Activated naive CD8-positive, alpha-beta T cell treated with anti-CD3 and anti-CD28 coated beads, Interleukin-2, amount 50 U/mL, for 24 hours (primary cell): ENCODE results near the gene UNK.
A peak's percentile ranks its signal among the peaks of the same experiment; 100 is the strongest.
"Not testable (repeated sequence)": the region's sequence is repeated elsewhere in the genome, so short reads cannot be mapped to it uniquely, and the experiment has no call there.

Source experiments
- ATAC-seq: fragments of 150-1000 bp; cut with Tn5 transposase; one replicate; pipeline ENCODE4 v1.10.0; 2021
- DNase-seq: peaks from one replicate; pipeline ENCODE4 v3.0.0; 2021
- H3K27ac Mint-ChIP-seq: one replicate; pipeline ENCODE4 v1.8.0; 2021; ENCODE audit warnings: mild to moderate bottlenecking, mixed read lengths
- H3K27me3 Mint-ChIP-seq: one replicate; pipeline ENCODE4 v1.8.0; 2021; ENCODE audit warnings: mixed read lengths
- H3K36me3 Mint-ChIP-seq: one replicate; pipeline ENCODE4 v1.8.0; 2021; ENCODE audit warnings: low read depth, mixed read lengths
- H3K4me1 Mint-ChIP-seq: one replicate; pipeline ENCODE4 v1.8.0; 2021; ENCODE audit warnings: mixed read lengths
- H3K4me3 Mint-ChIP-seq: one replicate; pipeline ENCODE4 v1.8.0; 2021; ENCODE audit warnings: mild to moderate bottlenecking, moderate library complexity, mixed read lengths
- H3K9me3 Mint-ChIP-seq: one replicate; pipeline ENCODE4 v1.8.0; 2021; ENCODE audit warnings: mixed read lengths

The UNK gene

DNA sequence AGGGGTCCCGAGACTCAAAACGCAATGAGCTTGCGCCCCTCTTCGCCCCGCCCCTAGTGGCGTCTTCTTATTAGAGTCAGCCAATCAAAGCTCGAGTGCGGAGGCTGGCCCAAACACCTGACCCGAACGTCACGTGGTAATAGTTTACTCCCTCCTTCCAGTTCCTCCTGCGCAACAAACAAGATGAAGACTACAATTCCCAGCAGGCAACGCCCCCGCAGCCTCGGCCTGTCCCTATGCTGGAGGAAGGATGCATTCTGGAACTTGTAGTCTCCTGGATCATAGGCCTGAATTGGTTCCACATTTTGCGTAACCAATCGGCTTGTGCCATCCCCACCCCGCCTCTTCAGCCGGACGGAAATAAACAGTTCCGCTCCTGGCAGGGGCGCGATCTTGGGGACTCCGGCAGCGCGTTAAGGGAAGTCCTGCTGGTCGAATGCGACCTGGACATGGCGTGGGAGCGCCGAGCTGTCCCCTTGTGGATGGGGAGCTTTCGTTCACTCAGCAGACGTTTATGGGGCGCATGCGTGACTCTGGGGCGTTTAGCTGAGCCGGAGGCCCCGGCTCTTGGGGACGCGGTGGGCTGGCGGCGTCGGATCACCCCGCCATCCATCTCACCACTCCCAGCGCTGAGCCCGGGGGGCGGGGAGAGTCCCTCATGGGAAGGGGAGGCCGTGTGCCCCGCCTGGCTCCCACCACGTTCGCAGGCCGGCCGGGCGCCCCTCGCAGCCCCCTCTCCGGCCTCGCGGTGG lies 70.9 kb downstream of the UNK start, which contains the start of gene WBP2:
Gene WBP2, minus strand, starts transcription at position 26 of the 752 bp plus-strand sequence. CDS start 38 bp downstream, outside the sequence.
- H3K27me3 Mint-ChIP-seq: no peaks in the 10 kb centered on the region
- no peak within 1 kb of the TSS for H3K4me3 Mint-ChIP-seq
- peak within 1 kb of the TSS; percentile 90 for H3K27ac Mint-ChIP-seq
- peaks cover 40% of the 10 kb centered on the region for H3K4me1 Mint-ChIP-seq
- ATAC-seq (peak; percentile 95), DNase-seq (peak; percentile 95)
- H3K9me3 Mint-ChIP-seq: no peaks in the 10 kb centered on the region
- H3K36me3 Mint-ChIP-seq: no peaks in the 10 kb centered on the region

DNA sequence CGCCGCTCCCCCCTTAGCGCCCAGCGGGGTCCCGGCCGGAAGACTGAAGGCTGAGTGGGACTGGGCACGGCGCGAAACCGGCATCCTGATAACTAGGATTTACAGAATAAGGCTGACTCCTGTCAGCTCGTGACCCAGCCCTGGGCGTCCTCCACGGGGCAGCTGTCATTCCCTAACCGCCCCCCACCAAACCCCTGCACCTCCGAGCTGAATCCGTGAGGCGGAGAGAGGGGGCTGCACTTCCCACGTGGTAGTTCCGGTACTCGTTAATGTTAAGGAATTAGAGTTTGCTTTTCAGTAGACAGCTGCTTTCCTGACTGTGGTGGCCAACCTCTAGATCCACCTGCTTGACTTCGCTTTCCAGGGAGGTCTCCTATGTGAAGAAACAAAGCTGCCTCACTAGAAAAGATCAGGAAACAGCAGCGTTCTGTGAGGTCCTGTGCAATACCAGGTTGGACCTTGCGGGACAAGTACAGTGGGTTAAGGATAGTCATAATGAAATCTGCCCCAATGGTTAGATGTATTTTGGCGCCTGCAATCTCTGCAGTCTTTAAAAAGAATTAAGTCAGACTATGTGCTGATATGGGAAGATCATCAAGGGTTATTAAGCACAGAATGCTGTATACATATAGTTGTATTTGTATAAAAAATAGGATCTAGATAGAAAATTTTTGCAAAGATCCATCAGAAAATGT lies 71.6 kb downstream of the UNK start:
- DNase-seq: peak; percentile 63
- H3K27ac Mint-ChIP-seq: peak overlapping the region; percentile 90
- H3K9me3 Mint-ChIP-seq: no peaks in the 10 kb centered on the region
- H3K36me3 Mint-ChIP-seq: no peaks in the 10 kb centered on the region
- H3K4me1 Mint-ChIP-seq: peaks cover 40% of the 10 kb centered on the region
- H3K27me3 Mint-ChIP-seq: no peaks in the 10 kb centered on the region
- no peak overlapping the region for H3K4me3 Mint-ChIP-seq
- ATAC-seq: no peak

DNA sequence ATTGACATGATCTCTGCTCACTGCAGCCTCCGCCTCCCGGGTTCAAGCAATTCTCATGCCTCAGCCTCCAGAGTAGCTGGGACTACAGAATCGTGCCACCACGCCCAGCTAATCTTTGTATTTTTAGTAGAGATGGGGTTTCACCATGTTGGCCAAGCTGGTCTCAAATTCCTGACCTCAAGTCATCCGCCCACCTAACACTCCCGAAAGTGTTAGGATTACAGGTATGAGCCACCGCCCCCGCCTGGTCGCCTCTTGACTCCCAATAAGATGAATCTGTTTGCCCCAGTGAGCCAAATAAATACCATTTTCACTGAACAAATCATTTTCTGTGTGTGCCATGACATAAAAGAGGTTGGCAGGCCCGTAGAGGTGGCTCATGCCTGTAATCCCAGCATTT lies 74.8 kb downstream of the UNK start:
- not testable (repeated sequence) for H3K27ac Mint-ChIP-seq, H3K4me3 Mint-ChIP-seq, H3K36me3 Mint-ChIP-seq, H3K9me3 Mint-ChIP-seq, DNase-seq, ATAC-seq, H3K27me3 Mint-ChIP-seq
- H3K4me1 Mint-ChIP-seq: peaks cover 34% of the 10 kb centered on the region

DNA sequence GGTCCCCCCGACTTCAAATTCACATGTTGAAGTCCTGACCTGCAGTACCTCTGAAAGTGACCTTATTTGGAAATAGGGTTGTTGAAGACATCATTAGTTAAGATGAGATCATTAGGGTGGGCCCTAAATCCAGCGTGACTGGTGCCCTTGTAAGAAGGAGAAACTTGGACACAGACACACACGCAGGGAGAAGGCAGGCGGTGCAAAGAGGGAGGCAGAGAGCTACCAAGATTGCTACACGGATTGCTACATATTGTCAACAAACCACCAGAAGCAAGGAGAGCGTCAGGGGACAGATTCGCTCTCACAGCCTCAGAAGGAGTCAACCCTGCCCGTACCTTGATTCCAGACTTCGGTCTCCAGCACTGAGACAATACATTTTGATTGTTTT lies 77.3 kb downstream of the UNK start:
- ATAC-seq: no peak
- no peak overlapping the region for H3K4me3 Mint-ChIP-seq
- H3K4me1 Mint-ChIP-seq: peaks cover 39% of the 10 kb centered on the region
- no peaks in the 10 kb centered on the region for H3K9me3 Mint-ChIP-seq
- no peak overlapping the region for H3K27ac Mint-ChIP-seq
- no peaks in the 10 kb centered on the region for H3K27me3 Mint-ChIP-seq
- H3K36me3 Mint-ChIP-seq: no peaks in the 10 kb centered on the region
- no peak for DNase-seq

DNA sequence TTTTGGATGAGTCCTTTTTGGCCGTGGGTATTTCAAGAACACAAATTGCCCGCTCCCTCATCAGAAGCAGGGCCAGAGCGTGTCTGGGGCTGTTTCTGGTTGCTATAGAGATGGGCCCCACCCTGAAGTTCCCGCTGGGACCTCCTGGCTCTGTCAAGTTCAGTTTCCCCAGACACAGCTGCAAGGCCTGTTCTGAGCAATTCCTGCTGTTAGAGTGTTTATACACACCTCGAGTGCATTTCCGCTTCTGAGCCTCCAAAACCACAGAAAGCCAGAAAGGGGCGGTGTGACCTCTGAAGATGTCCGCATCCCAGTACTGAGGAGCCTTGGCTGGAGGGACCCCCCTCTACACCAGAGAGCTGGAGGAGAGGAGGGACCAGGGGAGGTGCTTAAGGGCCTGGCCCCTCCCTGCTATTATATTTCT lies 79.9 kb downstream of the UNK start:
- H3K4me3 Mint-ChIP-seq: peak overlapping the region; percentile 6
- no peaks in the 10 kb centered on the region for H3K27me3 Mint-ChIP-seq
- peak; percentile 74 for ATAC-seq
- DNase-seq: peak; percentile 46
- H3K4me1 Mint-ChIP-seq: peaks cover 23% of the 10 kb centered on the region
- H3K27ac Mint-ChIP-seq: peak overlapping the region; percentile 44
- H3K9me3 Mint-ChIP-seq: no peaks in the 10 kb centered on the region
- H3K36me3 Mint-ChIP-seq: no peaks in the 10 kb centered on the region

DNA sequence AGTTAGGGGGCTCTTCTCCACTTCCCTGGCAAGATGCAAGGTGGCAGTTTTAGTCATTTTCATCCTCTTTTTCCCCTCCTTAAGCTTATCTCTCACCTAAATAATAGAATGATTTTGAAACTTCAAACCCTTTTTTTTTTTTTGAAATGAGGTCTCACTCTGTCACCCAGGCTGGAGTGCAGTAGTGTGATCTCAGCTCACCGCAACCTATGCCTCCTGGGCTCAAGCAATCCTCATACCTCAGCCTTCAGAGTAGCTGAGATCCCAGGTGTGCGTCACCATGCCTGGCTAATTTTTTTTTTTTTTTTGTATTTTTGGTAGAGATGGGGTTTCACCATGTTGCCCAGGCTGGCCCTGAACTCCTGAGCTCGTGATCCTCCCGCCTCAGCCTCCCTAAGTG lies 80.3 kb downstream of the UNK start:
- not testable (repeated sequence) for H3K27me3 Mint-ChIP-seq, H3K36me3 Mint-ChIP-seq, H3K9me3 Mint-ChIP-seq, H3K4me3 Mint-ChIP-seq, DNase-seq
- Mint-ChIP-seq H3K4me1 (peaks cover 21% of the 10 kb centered on the region), H3K27ac (peak overlapping the region; percentile 44)
- ATAC-seq: peak; percentile 11

DNA sequence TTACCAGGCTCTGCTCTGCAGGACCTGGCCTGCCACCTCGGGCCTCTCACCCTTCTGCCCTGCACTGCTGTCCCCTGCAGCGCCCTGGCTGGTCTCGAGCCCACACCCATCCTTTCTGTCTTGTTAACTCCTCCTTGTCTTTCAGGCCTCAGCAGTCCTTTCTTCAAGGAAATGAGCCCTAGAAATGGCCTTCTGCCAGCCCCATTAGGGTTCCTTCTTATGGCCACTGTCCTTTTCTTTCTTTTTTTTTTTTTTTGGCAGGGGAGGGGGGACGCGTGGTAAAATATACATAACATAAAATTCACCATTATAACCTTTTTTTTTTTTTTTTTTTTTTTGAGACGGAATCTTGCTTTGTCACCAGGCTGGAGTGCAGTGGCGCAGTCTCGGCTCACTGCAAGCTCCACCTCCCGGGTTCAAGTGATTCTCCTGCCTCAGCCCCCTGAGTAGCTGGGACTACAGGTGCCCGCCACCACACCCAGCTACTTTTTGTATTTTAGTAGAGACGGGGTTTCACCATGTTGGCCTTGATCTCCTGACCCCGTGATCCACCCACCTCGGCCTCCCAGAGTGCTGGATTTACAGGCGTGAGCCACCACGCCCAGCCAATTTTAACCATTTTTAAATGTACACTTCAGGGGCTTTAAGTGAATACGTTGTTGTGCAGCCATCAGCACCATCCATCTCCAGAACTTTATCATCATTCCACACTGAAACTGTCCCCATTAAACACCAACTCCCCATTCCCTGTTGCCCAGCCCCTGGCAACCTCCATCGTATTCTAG lies 81.0 kb downstream of the UNK start:
- H3K27me3 Mint-ChIP-seq, H3K4me3 Mint-ChIP-seq, ATAC-seq: not testable (repeated sequence)

DNA sequence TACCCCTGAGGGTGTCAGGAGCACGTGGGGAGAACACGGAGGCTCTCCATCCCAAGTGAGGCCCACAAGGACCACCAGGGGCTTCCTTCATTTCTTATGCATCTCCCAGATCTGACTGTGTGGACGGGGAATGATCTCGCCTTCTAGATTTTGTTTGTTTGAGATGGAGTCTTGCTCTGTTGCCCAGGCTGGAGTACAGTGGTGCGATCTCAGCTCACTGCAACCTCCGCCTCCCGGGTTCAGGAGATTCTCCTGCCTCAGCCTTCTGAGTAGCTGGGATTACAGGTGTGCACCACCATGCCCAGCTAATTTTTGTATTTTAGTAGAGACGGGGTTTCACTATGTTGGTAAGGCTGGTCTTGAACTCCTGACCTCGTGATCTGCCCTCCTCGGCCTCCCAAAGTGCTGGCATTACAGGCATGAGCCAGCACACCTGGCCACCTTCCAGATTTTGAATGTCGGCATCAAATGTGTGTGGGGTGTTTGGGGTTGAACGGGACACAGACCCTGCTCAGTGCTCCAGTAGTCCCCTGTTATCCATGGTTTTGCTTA lies 84.2 kb downstream of the UNK start:
- H3K4me1 Mint-ChIP-seq: peaks cover 20% of the 10 kb centered on the region
- H3K9me3 Mint-ChIP-seq, H3K27me3 Mint-ChIP-seq, H3K27ac Mint-ChIP-seq, ATAC-seq, DNase-seq, H3K36me3 Mint-ChIP-seq, H3K4me3 Mint-ChIP-seq: not testable (repeated sequence)

More for the DNA sequence above, 81.0 kb downstream of the UNK start:
- H3K27ac Mint-ChIP-seq, DNase-seq, H3K9me3 Mint-ChIP-seq, H3K36me3 Mint-ChIP-seq: not testable (repeated sequence)
- peaks cover 21% of the 10 kb centered on the region for H3K4me1 Mint-ChIP-seq

DNA sequence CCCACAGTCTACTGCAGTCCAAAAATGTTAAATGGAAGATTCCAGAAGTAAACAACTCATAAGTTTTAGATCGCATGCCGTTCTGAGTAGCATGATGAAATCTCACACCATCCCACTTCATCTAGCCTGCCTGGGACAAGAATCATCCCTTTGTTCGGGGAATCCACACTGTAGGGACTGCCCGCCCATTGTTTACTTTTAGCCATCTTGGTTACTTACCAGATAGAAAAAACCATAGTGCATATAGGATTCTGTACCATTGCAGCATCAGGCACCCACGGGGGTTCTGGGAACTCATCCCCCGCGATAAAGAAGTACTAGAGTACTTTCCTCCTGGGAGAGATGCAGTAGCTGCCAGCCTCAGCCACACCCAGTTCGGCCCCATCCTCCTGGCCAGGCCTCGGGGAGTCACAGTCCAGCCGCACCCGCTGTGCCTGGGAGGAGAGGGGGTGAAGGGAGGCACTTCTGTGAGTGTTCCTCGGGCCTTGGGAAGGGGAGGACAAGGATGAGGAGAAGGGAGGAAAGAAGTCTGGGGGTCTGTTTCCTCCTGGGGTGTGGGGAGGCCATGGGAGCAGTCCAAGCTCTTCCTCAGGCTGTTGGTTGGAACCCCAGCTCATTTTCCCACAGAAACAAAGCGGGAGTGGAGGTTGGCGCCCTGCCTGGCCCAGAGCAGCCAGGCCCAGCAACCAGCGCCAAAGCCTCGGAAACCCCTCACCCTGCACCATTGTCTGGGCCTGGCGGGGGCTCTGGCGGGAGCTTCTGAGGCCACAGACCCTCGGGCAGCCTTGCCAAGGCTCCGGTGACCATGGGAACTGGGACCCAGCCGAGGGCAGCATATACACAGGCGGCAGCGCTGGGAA lies 84.9 kb downstream of the UNK start:
- peaks cover 13% of the 10 kb centered on the region for H3K4me1 Mint-ChIP-seq
- no peaks in the 10 kb centered on the region for H3K27me3 Mint-ChIP-seq
- no peak for DNase-seq
- no peak for ATAC-seq
- no peak overlapping the region for H3K27ac Mint-ChIP-seq
- no peaks in the 10 kb centered on the region for H3K9me3 Mint-ChIP-seq
- no peaks in the 10 kb centered on the region for H3K36me3 Mint-ChIP-seq
- H3K4me3 Mint-ChIP-seq: no peak overlapping the region

DNA sequence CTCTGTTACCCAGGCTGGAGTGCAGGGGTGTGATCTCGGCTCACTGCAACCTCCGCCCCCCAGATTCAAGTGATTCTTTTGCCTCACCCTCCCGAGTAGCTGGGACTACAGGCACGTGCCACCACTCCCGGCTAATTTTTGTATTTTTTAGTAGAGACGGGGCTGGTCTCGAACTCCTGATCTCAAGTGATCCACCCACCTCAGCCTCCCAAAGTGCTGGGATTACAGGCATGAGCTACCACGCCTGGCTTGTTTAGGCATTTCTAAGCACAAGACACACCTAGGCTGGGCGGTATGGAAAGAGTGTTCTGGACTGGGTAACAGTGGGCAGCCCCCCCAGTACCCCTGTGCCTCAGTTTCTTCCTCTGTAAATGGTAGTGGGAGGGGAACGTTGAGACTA lies 85.6 kb downstream of the UNK start:
- not testable (repeated sequence) for H3K36me3 Mint-ChIP-seq, H3K27me3 Mint-ChIP-seq, DNase-seq, H3K27ac Mint-ChIP-seq, H3K4me3 Mint-ChIP-seq, H3K9me3 Mint-ChIP-seq, H3K4me1 Mint-ChIP-seq, ATAC-seq

DNA sequence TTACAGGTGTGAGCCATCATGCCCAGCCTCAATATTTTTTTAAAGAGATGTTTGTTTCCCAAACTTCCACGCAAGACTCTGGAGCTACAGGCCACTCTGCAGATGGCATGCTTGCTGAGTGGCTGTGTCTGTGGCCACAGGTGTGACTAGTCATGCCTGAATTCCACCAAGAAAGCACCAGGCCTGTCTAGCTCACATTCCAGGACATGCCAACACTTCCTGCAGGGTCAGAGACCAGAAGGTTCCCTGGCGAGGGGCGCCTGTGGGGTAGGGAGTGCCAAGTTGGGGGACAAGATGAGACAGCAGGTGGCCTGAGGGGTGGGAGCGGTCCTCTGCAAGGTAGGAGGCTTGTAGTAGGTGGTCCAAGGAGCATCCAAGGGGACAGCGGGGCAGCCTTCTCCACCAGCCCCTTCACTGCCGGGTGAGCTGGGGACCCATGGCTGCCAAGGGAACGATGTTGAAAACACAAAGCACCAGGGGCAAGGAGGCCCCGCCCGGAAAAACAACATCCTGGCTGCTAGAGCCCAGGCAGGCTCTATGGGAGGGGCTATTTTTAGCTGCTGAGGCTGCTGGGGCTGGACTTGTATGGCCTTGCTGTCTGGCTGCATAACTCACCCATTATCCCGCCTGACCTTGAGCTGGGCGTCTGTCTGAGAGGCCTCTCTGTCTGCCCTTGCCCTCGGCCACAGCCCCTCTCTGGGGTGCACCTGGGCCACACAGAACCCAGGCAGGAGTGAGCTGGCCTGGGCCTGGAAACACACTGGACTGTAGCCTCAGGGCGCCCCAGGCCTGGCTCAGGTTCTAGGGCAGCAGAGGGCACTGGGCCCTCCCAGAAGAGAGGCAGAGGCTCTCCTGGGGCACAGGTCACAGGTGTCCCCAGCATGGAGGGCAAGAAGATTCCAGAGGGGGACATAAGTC lies 88.1 kb downstream of the UNK start:
- no peak overlapping the region for H3K4me3 Mint-ChIP-seq
- DNase-seq: no peak

DNA sequence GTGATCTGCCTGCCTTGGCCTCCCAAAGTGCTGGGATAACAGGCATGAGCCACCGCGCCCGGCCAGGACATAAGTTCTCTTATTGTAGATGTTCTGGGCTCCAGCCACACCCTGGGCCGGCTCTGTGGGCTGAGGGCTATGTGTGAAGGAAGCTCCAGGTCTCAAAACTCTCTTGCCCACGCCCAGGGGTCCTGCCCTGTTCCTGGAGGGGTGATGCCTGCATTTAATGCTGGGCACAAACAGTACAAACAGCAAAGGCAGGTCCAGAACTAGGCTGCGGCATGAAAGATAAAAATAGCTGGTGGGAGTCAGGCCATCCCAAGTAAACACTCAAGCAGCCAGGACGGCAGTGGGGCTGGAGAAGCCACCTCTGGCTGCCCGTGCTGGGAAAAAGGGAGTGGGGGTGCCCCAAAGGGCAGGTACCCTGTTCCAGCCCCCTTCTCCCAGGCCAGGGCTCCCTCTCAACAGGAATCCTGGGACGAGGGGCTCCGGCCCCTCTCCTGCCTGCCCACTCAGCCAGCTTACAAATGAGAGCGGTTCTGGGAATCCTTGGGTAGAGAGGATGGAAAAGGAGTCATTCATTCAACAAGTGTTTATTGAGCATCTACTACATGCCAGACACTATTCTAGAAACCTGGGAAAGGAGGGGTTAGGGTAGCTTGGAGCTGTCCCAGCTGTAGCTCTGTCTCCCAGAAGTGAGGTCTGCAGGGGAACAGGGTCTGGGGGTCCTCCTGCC lies 89.1 kb downstream of the UNK start:
- Mint-ChIP-seq H3K36me3 (no peaks in the 10 kb centered on the region), H3K4me1 (peaks cover 25% of the 10 kb centered on the region), H3K9me3 (no peaks in the 10 kb centered on the region), H3K27me3 (no peaks in the 10 kb centered on the region), H3K4me3 (peak overlapping the region; percentile 11), H3K27ac (no peak overlapping the region)
- DNase-seq: no peak
- ATAC-seq: no peak

More for the DNA sequence above, 88.1 kb downstream of the UNK start:
- Mint-ChIP-seq H3K4me1 (peaks cover 22% of the 10 kb centered on the region), H3K9me3 (no peaks in the 10 kb centered on the region), H3K27me3 (no peaks in the 10 kb centered on the region), H3K27ac (peak overlapping the region; percentile 26), H3K36me3 (no peaks in the 10 kb centered on the region)
- no peak for ATAC-seq
